GM12875 (cell line): ENCODE results near the gene TMEM121.

Source experiments
- H3K4me3 ChIP-seq: one replicate; pipeline ENCODE4 v1.5.1; 2011; ENCODE audit warnings: low read depth, low read length, control low read depth
- TF ChIP-seq, protein P1 (sequence below): IDR thresholded peaks from 2 replicates; pipeline ENCODE4 v1.5.1; 2011; ENCODE audit warnings: low read depth, mild to moderate bottlenecking, control low read depth, inconsistent platforms, low read length, moderate library complexity, borderline replicate concordance; ENCODE audit not compliant: insufficient read depth

The TMEM121 gene

GRCh38 chr14:105531894-105532623, 5.7 kb downstream of the TMEM121 start:
- no peak overlapping the region for H3K4me3 ChIP-seq
- TF ChIP-seq, protein P1, sequence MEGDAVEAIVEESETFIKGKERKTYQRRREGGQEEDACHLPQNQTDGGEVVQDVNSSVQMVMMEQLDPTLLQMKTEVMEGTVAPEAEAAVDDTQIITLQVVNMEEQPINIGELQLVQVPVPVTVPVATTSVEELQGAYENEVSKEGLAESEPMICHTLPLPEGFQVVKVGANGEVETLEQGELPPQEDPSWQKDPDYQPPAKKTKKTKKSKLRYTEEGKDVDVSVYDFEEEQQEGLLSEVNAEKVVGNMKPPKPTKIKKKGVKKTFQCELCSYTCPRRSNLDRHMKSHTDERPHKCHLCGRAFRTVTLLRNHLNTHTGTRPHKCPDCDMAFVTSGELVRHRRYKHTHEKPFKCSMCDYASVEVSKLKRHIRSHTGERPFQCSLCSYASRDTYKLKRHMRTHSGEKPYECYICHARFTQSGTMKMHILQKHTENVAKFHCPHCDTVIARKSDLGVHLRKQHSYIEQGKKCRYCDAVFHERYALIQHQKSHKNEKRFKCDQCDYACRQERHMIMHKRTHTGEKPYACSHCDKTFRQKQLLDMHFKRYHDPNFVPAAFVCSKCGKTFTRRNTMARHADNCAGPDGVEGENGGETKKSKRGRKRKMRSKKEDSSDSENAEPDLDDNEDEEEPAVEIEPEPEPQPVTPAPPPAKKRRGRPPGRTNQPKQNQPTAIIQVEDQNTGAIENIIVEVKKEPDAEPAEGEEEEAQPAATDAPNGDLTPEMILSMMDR: no peak

DNA sequence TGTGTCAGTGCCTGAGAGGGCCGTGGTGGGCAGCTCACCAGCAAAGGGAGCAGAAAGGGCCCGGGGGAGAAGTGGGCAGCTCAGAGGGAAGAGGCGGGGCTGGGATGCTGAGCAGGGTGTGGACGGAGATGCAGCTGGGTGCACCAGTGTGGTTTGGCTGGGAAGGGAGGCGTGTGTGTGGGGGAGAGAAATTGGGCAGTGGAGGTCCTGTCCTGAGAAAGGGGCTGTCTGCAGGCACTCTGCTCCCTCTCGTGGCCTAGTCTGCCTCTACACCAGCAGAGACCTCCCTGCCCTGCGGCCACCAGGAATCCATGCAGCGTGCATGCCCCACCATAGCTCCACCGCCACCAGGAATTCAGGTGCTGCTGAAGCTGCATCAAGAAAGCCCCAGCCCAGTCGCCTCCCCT, 6.4 kb downstream of the TMEM121 start:
- TF ChIP-seq, protein P1: peak; percentile 74
- no peak overlapping the region for H3K4me3 ChIP-seq

GRCh38 chr14:105533391-105533790, 7.0 kb downstream of the TMEM121 start:
- no peak overlapping the region for H3K4me3 ChIP-seq
- TF ChIP-seq, protein P1: no peak

- no peak overlapping the region for H3K4me3 ChIP-seq
- TF ChIP-seq, protein P1: no peak
Measured at GRCh38 chr14:105533811-105534498, 7.6 kb downstream of the TMEM121 start.

GRCh38 chr14:105534586-105534985, 8.2 kb downstream of the TMEM121 start:
- TF ChIP-seq, protein P1: no peak
- no peak overlapping the region for H3K4me3 ChIP-seq

GRCh38 chr14:105536051-105536450, 9.7 kb downstream of the TMEM121 start:
- no peak overlapping the region for H3K4me3 ChIP-seq
- TF ChIP-seq, protein P1: no peak
